ENCODE data around the gene JAG1. TPM values are rescaled to one million over a fixed set of nuclear protein-coding genes. Genes with fewer than 3 reads are reported as not detected.

The JAG1 gene
- total and polyA plus RNA-seq, 2 donors from 2014 or later, result 18.0 to 132 TPM

GRCh38 chr20:10622657-10623418 lies 51.0 kb downstream of the JAG1 start:
- Histone ChIP-seq H3K27ac (ENCODE audit: low read depth in 2 of 2, low read length in 2 of 2) (peak overlapping the region in 1 of 2 donors; percentile 5), H3K9ac (ENCODE audit: low read length in 3 of 3) (no peak overlapping the region), H3K4me3 (ENCODE audit: low read length in 3 of 3) (peak overlapping the region in 1 of 3 donors; percentile 25), H3K4me1 (ENCODE audit: control insufficient read depth in 2 of 3, insufficient read depth in 2 of 3, low read depth in 1 of 3, low read length in 3 of 3) (no peaks in the 10 kb centered on the region), H3K27me3 (ENCODE audit: control insufficient read depth, insufficient read depth, low read length) (no peaks in the 10 kb centered on the region), H3K36me3 (ENCODE audit: control insufficient read depth in 2 of 3, insufficient read depth in 3 of 3, low read length in 3 of 3) (no peaks in the 10 kb centered on the region), H3K9me3 (ENCODE audit: control insufficient read depth in 2 of 3, insufficient read depth in 1 of 3, low read length in 3 of 3) (no peaks in the 10 kb centered on the region)
- peak in 1 of 5 donors; percentile 52 for DNase-seq
- intact Hi-C loops (cut with DNase I), result no loop called here
- FAIRE-seq, result no peak
- no peak for TF ChIP-seq CTCF (IDR thresholded peaks at IDR 0.05; ENCODE audit: borderline replicate concordance, extremely low read depth, insufficient read depth)

GRCh38 chr20:10621149-10621548 lies 52.6 kb downstream of the JAG1 start:
- Histone ChIP-seq H3K36me3 (ENCODE audit: control insufficient read depth in 2 of 3, insufficient read depth in 3 of 3, low read length in 3 of 3) (no peaks in the 10 kb centered on the region), H3K9me3 (ENCODE audit: control insufficient read depth in 2 of 3, insufficient read depth in 1 of 3, low read length in 3 of 3) (no peaks in the 10 kb centered on the region), H3K27me3 (ENCODE audit: control insufficient read depth, insufficient read depth, low read length) (no peaks in the 10 kb centered on the region), H3K4me1 (ENCODE audit: control insufficient read depth in 2 of 3, insufficient read depth in 2 of 3, low read depth in 1 of 3, low read length in 3 of 3) (no peaks in the 10 kb centered on the region), H3K9ac (ENCODE audit: low read length in 3 of 3) (no peak overlapping the region), H3K4me3 (ENCODE audit: low read length in 3 of 3) (no peak overlapping the region), H3K27ac (ENCODE audit: low read depth in 2 of 2, low read length in 2 of 2) (no peak overlapping the region)
- FAIRE-seq (no peak), DNase-seq (no peak)
- no peak for TF ChIP-seq CTCF (IDR thresholded peaks at IDR 0.05; ENCODE audit: borderline replicate concordance, extremely low read depth, insufficient read depth)
- intact Hi-C loops (cut with DNase I), result no loop called here

- no peak overlapping the region for H3K9ac ChIP-seq (ENCODE audit: low read length in 3 of 3)
- H3K4me1 ChIP-seq (ENCODE audit: control insufficient read depth in 2 of 3, insufficient read depth in 2 of 3, low read depth in 1 of 3, low read length in 3 of 3), result no peaks in the 10 kb centered on the region
- H3K27me3 ChIP-seq (ENCODE audit: control insufficient read depth, insufficient read depth, low read length), result no peaks in the 10 kb centered on the region
- intact Hi-C loops (cut with DNase I), result no loop called here
- no peak overlapping the region for H3K27ac ChIP-seq (ENCODE audit: low read depth in 2 of 2, low read length in 2 of 2)
- no peaks in the 10 kb centered on the region for H3K36me3 ChIP-seq (ENCODE audit: control insufficient read depth in 2 of 3, insufficient read depth in 3 of 3, low read length in 3 of 3)
- H3K4me3 ChIP-seq (ENCODE audit: low read length in 3 of 3), result no peak overlapping the region
- no peaks in the 10 kb centered on the region for H3K9me3 ChIP-seq (ENCODE audit: control insufficient read depth in 2 of 3, insufficient read depth in 1 of 3, low read length in 3 of 3)
- TF ChIP-seq CTCF (IDR thresholded peaks at IDR 0.05; ENCODE audit: borderline replicate concordance, extremely low read depth, insufficient read depth), result no peak
- FAIRE-seq, result no peak
- peak in 1 of 5 donors; percentile 55 for DNase-seq
Measured at GRCh38 chr20:10619427-10619826, 54.4 kb downstream of the JAG1 start.
